HepG2 (cell line): ENCODE measurements around the gene KIF7. TPM values are rescaled to one million over a fixed set of nuclear protein-coding genes. Genes with fewer than 3 reads are reported as not detected.

ENCODE experiments used
- BCLAF1 ChIP-seq: fragments of 450-650 bp; IDR thresholded peaks from 2 replicates; pipeline ENCODE4 v1.6.1; 2017; ENCODE audit warnings: mild to moderate bottlenecking
- ELK4 ChIP-seq: sonication (generic); formaldehyde crosslinking; IDR thresholded peaks from 2 replicates; pipeline ENCODE4 v1.9.0; 2021; ENCODE audit warnings: missing genetic modification reagents, borderline replicate concordance
- MEIS2 ChIP-seq: sonication (generic); formaldehyde crosslinking; IDR thresholded peaks from 2 replicates; pipeline ENCODE4 v1.9.0; 2021; ENCODE audit warnings: mild to moderate bottlenecking, missing genetic modification reagents
- NFATC3 ChIP-seq: sonication (generic); formaldehyde crosslinking; IDR thresholded peaks from 2 replicates; pipeline ENCODE4 v1.5.1; 2020; ENCODE audit warnings: mild to moderate bottlenecking, missing genetic modification reagents
- SOX6 ChIP-seq, 2 experiments: fragments of 450-650 bp in 1 of 2; sonication (generic) in 1 of 2; formaldehyde crosslinking in 1 of 2; IDR thresholded peaks; 2 replicates each; pipeline versions ENCODE4 v1.4.0 to v1.6.1; 2017 to 2020; ENCODE audit warnings: antibody characterized with exemption in 1 of 2, mild to moderate bottlenecking in 1 of 2, missing genetic modification reagents in 1 of 2
- YEATS4 ChIP-seq: sonication (generic); formaldehyde crosslinking; IDR thresholded peaks from 2 replicates; pipeline ENCODE4 v1.4.0; 2020; ENCODE audit warnings: missing genetic modification reagents, borderline replicate concordance
- ZFP62 ChIP-seq: sonication (generic); formaldehyde crosslinking; IDR thresholded peaks from 2 replicates; pipeline ENCODE4 v1.4.0; 2020; ENCODE audit warnings: missing genetic modification reagents
- ZFY ChIP-seq: sonication (generic); formaldehyde crosslinking; IDR thresholded peaks from 2 replicates; pipeline ENCODE4 v1.4.0; 2020; ENCODE audit warnings: missing genetic modification reagents
- ZKSCAN1 ChIP-seq: fragments of 150-350 bp; IDR thresholded peaks from 2 replicates; pipeline ENCODE4 v1.6.1; 2014; ENCODE audit warnings: low read length
- ZNF234 ChIP-seq: sonication (generic); formaldehyde crosslinking; conservative IDR thresholded peaks from 2 replicates; pipeline ENCODE4 v1.5.1; 2020; ENCODE audit warnings: mild to moderate bottlenecking, missing genetic modification reagents
- ZNF598 ChIP-seq: sonication (generic); formaldehyde crosslinking; IDR thresholded peaks from 2 replicates; pipeline ENCODE4 v1.5.1; 2020; ENCODE audit warnings: mild to moderate bottlenecking, missing genetic modification reagents, borderline replicate concordance
- ZNF605 ChIP-seq: sonication (generic); formaldehyde crosslinking; IDR thresholded peaks from 2 replicates; pipeline ENCODE4 v1.8.0; 2022; ENCODE audit warnings: mild to moderate bottlenecking, missing genetic modification reagents
- polyA plus RNA-seq, 8 experiments: library from polyadenylated mRNA; depleted of rRNA in 3 of 8; stranded (reverse) in 7 of 8; unstranded in 1 of 8; fragments of >200 nt; fragmentation: Illumina TruSeq in 4 of 8; extraction: Trizol in 4 of 8; gene quantifications; 2 replicates each; pipeline versions ENCODE4 v1.2.1 to v1.2.3, GENCODE V29; 2011 to 2016; ENCODE audit warnings: low read depth in 4 of 8, missing spikeins in 1 of 8, mixed read lengths in 1 of 8; ENCODE audit not compliant: insufficient read depth in 1 of 8
- total RNA-seq, 5 experiments: library from RNA; depleted of rRNA; stranded (reverse); fragments of >200 nt; fragmentation: Illumina TruSeq; extraction: Trizol; gene quantifications; 2 replicates each; pipeline ENCODE4 v1.2.3, GENCODE V29; 2016; ENCODE audit warnings: low read depth in 1 of 5
- TF ChIP-seq, protein P1 (sequence below): sonication (generic); formaldehyde crosslinking; IDR thresholded peaks from 2 replicates; pipeline ENCODE4 v1.4.0; 2020; ENCODE audit warnings: missing genetic modification reagents
- TF ChIP-seq, protein P2 (sequence below): sonication (generic); formaldehyde crosslinking; conservative IDR thresholded peaks from 2 replicates; pipeline ENCODE4 v1.8.0; 2022; ENCODE audit warnings: low read depth, missing genetic modification reagents
- TF ChIP-seq, protein P3 (sequence below), 2 experiments: sonication (generic) in 1 of 2; formaldehyde crosslinking in 1 of 2; IDR thresholded peaks; 2 replicates each; pipeline versions ENCODE4 v1.5.1 to v1.6.1; 2011 to 2020; ENCODE audit warnings: borderline replicate concordance in 1 of 2, low read depth in 1 of 2, low read length in 1 of 2, mild to moderate bottlenecking in 1 of 2, missing genetic modification reagents in 1 of 2, moderate library complexity in 1 of 2

The KIF7 gene
- total and polyA plus RNA-seq, 2 of the 13 experiments (the other 11 are each of a cell fraction or from before 2014, with no cell fraction given), result 1.5 to 6.2 TPM

- TF ChIP-seq, protein P1, sequence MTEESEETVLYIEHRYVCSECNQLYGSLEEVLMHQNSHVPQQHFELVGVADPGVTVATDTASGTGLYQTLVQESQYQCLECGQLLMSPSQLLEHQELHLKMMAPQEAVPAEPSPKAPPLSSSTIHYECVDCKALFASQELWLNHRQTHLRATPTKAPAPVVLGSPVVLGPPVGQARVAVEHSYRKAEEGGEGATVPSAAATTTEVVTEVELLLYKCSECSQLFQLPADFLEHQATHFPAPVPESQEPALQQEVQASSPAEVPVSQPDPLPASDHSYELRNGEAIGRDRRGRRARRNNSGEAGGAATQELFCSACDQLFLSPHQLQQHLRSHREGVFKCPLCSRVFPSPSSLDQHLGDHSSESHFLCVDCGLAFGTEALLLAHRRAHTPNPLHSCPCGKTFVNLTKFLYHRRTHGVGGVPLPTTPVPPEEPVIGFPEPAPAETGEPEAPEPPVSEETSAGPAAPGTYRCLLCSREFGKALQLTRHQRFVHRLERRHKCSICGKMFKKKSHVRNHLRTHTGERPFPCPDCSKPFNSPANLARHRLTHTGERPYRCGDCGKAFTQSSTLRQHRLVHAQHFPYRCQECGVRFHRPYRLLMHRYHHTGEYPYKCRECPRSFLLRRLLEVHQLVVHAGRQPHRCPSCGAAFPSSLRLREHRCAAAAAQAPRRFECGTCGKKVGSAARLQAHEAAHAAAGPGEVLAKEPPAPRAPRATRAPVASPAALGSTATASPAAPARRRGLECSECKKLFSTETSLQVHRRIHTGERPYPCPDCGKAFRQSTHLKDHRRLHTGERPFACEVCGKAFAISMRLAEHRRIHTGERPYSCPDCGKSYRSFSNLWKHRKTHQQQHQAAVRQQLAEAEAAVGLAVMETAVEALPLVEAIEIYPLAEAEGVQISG (CRISPR knock-in tag), result 0 out of 2 replicates have a peak, but pooled peaks have one; percentile 3
- TF ChIP-seq ZNF234 (CRISPR knock-in tag) (no peak), ZKSCAN1 (no peak), ZNF598 (CRISPR knock-in tag) (0 out of 2 replicates have a peak, but pooled peaks have one; percentile 41), ELK4 (CRISPR knock-in tag) (no peak), ZFY (CRISPR knock-in tag) (peak; percentile 87), ZNF605 (peak; percentile 57; the same call in 1 of the 2 replicates), BCLAF1 (no peak), YEATS4 (CRISPR knock-in tag) (0 out of 2 replicates have a peak, but pooled peaks have one; percentile 47), NFATC3 (CRISPR knock-in tag) (0 out of 2 replicates have a peak, but pooled peaks have one; percentile 70), SOX6 (IDR thresholded peaks at IDR 0.05) (no peak), SOX6 (CRISPR knock-in tag; IDR thresholded peaks at IDR 0.05) (peak; percentile 40; the same call in 1 of the 2 replicates), ZFP62 (CRISPR knock-in tag) (no peak), MEIS2 (no peak; the same call in 1 of the 2 replicates)
- TF ChIP-seq, protein P2, sequence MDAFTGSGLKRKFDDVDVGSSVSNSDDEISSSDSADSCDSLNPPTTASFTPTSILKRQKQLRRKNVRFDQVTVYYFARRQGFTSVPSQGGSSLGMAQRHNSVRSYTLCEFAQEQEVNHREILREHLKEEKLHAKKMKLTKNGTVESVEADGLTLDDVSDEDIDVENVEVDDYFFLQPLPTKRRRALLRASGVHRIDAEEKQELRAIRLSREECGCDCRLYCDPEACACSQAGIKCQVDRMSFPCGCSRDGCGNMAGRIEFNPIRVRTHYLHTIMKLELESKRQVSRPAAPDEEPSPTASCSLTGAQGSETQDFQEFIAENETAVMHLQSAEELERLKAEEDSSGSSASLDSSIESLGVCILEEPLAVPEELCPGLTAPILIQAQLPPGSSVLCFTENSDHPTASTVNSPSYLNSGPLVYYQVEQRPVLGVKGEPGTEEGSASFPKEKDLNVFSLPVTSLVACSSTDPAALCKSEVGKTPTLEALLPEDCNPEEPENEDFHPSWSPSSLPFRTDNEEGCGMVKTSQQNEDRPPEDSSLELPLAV (CRISPR knock-in tag), result no peak
- TF ChIP-seq, protein P3, sequence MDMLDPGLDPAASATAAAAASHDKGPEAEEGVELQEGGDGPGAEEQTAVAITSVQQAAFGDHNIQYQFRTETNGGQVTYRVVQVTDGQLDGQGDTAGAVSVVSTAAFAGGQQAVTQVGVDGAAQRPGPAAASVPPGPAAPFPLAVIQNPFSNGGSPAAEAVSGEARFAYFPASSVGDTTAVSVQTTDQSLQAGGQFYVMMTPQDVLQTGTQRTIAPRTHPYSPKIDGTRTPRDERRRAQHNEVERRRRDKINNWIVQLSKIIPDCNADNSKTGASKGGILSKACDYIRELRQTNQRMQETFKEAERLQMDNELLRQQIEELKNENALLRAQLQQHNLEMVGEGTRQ (IDR thresholded peaks at IDR 0.05; ENCODE audit: low read depth, low read length), result no peak
- TF ChIP-seq, protein P3 (CRISPR knock-in tag; IDR thresholded peaks at IDR 0.05; ENCODE audit: borderline replicate concordance), result no peak
These were observed at the start of gene KIF7 (continued) for GRCh38 chr15:89654847-89655805.
